Left cardiac atrium (tissue), 4 donors: ENCODE results near the gene KLHL40. TPM values are rescaled to one million over a fixed set of nuclear protein-coding genes. Genes with fewer than 3 reads are reported as not detected.

Experiments used
- ATAC-seq, 2 donors: fragments of 200-7000 bp; cut with Tn5 transposase; one replicate each; pipeline ENCODE4 v1.9.1; 2020; ENCODE audit warnings: mild to moderate bottlenecking in 2 of 2, moderate library complexity in 2 of 2
- DNase-seq: peaks from one replicate; pipeline ENCODE4 v3.0.0-alpha.2; 2020
- intact Hi-C, 2 donors: fragments of 100-400 bp; cut with DNase I; formaldehyde crosslinking; loops; one replicate each; pipeline versions ENCODE4 v1.14.1 to v1.15.1; 2022 to 2023
- total RNA-seq, 2 donors: library from RNA; stranded (reverse); fragmentation: NEBNext Ultra II Directional; extraction: Animal tissue kit (Norgen Biotek cat#: 25700); gene quantifications; one replicate each; pipeline ENCODE4 v1.2.1, GENCODE V29; 2021
- donor health status: DM: no; HTN: yes; CAD: no.
- donor health status: DM: no; HTN: yes; CAD: no; lungs with severe emphysema.
- donor health status: DM: yes; HTN: yes; CAD: no.
- donor health status: Dilated cardiomyopathy.

The KLHL40 gene
- total RNA-seq, 2 donors from 2014 or later = 0.86 TPM; not detected in 1

GRCh38 chr3:42655980-42656679 lies 29.2 kb upstream of the KLHL40 start:
- peak; percentile 39 for DNase-seq
- ATAC-seq = peak in 1 of 2 donors; percentile 6
- intact Hi-C loops = no loop called here

- DNase-seq (no peak), ATAC-seq (no peak)
- intact Hi-C loops = no loop called here
Measured at GRCh38 chr3:42656680-42657610, 28.4 kb upstream of the KLHL40 start.

GRCh38 chr3:42657675-42658074 lies 27.7 kb upstream of the KLHL40 start:
- DNase-seq (no peak), ATAC-seq (no peak)
- intact Hi-C loops = no loop called here

- intact Hi-C loops = no loop called here
Measured at GRCh38 chr3:42658091-42658770, 27.1 kb upstream of the KLHL40 start.

DNA sequence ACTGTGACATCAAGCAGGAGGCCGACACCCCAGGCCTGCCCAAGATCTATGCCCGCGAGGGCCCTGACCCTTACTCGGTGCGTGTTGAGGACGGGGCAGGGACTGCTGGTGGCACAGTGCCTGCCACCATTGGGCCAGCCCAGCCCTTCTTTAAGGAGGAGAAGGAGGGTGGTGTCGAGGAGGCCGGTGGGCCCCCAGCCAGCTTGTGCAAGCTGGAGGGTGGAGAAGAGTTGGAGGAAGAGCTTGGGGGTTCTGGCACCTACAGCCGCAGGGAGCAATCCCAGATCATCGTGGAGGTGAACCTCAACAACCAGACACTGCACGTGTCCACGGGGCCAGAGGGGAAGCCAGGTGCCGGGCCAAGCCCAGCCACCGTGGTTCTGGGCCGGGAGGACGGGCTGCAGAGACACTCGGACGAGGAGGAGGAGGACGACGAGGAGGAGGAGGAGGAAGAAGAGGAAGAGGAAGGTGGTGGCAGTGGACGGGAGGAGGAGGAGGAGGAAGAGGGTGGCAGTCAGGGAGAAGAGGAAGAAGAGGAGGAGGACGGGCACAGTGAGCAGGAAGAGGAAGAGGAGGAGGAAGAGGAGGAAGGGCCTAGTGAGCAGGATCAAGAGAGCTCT lies 26.5 kb upstream of the KLHL40 start:
- DNase-seq (no peak), ATAC-seq (no peak)
- intact Hi-C loops = no loop called here

More at GRCh38 chr3:42658091-42658770, 27.1 kb upstream of the KLHL40 start:
- ATAC-seq (no peak), DNase-seq (peak; percentile 30)

GRCh38 chr3:42659451-42660130 lies 25.7 kb upstream of the KLHL40 start:
- intact Hi-C loops = loop anchor here in 1 of 2 donors (2.0 to 5.0 kb wide), 2 partner anchors 43 to 85 kb away; partner anchors contain the start of gene HHATL
- DNase-seq (no peak), ATAC-seq (no peak)

- intact Hi-C loops = loop anchor here in 1 of 2 donors (2.0 to 5.0 kb wide), 2 partner anchors 42 to 85 kb away; partner anchors contain the start of gene HHATL
- DNase-seq = peak; percentile 61
- peak; percentile 31 to 41 for ATAC-seq
Measured at GRCh38 chr3:42660131-42660715, 25.1 kb upstream of the KLHL40 start.

GRCh38 chr3:42660898-42661297 lies 24.4 kb upstream of the KLHL40 start:
- peak; percentile 44 to 63 for ATAC-seq
- intact Hi-C loops = loop anchor here in 1 of 2 donors (2.0 to 5.0 kb wide), 2 partner anchors 41 to 84 kb away; partner anchors contain the start of gene HHATL
- peak; percentile 63 for DNase-seq

- ATAC-seq (no peak), DNase-seq (no peak)
- intact Hi-C loops = loop anchor here in 1 of 2 donors (2.0 to 5.0 kb wide), 2 partner anchors 41 to 83 kb away; partner anchors contain the start of gene HHATL
Measured at GRCh38 chr3:42661593-42662022, 23.7 kb upstream of the KLHL40 start.

DNA sequence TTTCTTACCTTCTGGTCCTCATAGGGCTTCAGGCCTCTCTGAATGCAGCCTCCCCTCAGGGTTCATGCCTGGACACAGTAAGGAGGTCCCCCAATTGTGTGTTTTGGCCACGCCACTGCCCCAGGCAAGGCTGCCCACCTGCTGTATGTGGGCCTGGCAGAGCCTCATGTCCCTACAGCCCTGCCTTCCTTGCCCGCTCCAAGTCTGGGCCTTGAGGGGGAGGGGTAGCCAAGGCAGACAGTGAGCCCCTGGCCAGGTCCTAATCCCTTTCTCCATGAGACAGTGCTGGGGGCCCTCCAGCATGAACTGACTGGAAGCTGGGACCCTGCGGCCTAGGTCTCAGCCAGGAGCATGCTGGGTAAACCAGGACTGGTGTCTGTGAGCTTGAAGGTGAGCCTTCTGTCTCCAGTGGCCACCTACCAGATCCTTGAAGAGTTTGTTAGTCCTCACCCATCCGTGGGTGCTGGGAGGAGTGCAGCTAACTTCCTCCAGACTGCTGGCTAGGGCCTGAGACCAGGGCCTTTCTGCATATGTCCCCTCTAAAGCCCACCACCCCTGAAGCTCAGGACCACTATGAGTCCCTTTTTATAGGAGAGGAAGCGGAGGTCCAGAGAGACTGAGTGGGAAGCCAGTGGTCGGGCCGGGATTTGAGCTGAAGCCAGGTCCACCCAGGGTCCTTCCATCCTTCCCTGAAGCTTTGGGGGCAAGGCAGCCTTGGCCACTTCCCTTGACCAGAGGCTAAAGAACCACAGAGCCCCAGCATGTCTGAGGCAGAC lies 23.1 kb upstream of the KLHL40 start:
- intact Hi-C loops = loop anchor here in 1 of 2 donors (5.0 kb wide), 1 partner anchor 40 kb away; the partner anchor contains the start of gene HHATL
- ATAC-seq = no peak
- no peak for DNase-seq

DNA sequence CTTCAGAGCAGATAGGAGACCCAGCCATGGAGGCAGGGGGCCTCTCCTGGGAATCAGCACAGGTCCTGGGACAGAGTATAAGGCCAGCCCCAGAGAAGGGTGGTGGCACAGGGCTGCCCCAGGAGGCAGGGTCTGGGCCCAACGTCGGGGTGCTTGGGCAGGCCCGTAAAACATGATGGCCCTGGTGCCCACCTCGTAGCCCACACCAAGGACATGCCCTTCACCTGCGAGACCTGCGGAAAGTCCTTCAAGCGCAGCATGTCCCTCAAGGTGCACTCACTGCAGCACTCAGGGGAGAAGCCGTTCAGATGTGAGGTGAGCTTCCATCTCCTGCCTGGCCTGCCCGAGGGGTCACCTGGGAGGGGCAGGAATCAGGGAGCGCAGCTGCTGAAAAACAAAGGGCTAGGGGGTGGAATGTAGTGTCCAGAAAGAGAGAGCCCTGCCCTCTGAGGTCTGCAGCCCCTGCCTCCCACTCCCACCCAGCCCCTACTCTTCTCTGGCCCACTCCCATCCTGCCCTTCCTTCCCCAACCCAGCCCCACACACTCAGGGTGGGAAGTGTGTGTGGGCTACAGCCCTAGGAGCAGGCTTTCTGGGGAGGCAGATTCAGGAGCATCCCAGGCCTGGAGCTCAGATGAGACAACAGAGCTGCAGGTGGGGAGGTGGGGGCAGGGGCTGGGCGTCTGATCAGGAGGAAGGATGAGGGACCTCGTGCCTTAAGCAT lies 22.4 kb upstream of the KLHL40 start:
- no peak for DNase-seq
- ATAC-seq = no peak
- intact Hi-C loops = loop anchor here in 1 of 2 donors (5.0 kb wide), 1 partner anchor 39 kb away; the partner anchor contains the start of gene HHATL

GRCh38 chr3:42663581-42664437 lies 21.5 kb upstream of the KLHL40 start:
- ATAC-seq (no peak), DNase-seq (no peak)
- intact Hi-C loops = loop anchor here in 1 of 2 donors (5.0 kb wide), 1 partner anchor 38 kb away; the partner anchor contains the start of gene HHATL

DNA sequence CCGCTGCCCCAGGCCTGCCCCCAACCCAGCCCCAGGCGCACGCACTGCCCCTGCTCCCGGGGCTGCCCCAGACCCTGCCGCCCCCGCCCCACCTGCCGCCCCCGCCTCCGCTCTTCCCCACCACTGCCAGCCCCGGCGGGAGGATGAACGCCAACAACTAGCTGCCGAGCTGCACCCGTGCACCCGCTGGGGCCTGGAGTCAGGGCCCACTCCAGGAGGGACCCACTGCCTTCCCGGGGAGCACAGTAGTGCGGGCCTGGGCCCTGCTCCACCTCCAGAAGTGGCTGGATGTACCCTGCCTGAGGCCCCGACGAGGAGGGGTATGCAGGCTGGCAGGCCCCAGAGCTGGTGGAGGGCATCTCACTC lies 20.9 kb upstream of the KLHL40 start:
- intact Hi-C loops = loop anchor here in 1 of 2 donors (5.0 kb wide), 1 partner anchor 38 kb away; the partner anchor contains the start of gene HHATL
- no peak for ATAC-seq
- no peak for DNase-seq

- intact Hi-C loops = no loop called here
- ATAC-seq (no peak), DNase-seq (no peak)
Measured at GRCh38 chr3:42665050-42665878, 20.1 kb upstream of the KLHL40 start.
